BLaER1 treated with 17β-estradiol and CSF1 and Interleukin-3, amounts not matched to agents 10 nM and 100 nM (cell line): ENCODE data around the gene CDH4.

Source experiments
- H3K27ac ChIP-seq, 11 experiments: shearing (Covaris generic); formaldehyde crosslinking; 2 replicates each; pipeline ENCODE4 v1.8.1; 2022
- H3K27me3 ChIP-seq, 11 experiments: shearing (Covaris generic); formaldehyde crosslinking; 2 replicates each; pipeline ENCODE4 v1.8.1; 2022
- H3K36me3 ChIP-seq, 11 experiments: shearing (Covaris generic); formaldehyde crosslinking; 2 replicates each; pipeline ENCODE4 v1.8.1; 2022
- H3K4me1 ChIP-seq, 10 experiments: shearing (Covaris generic); formaldehyde crosslinking; 2 replicates each; pipeline ENCODE4 v1.8.1; 2022
- H3K4me2 ChIP-seq, 11 experiments: shearing (Covaris generic); formaldehyde crosslinking; 2 replicates each; pipeline ENCODE4 v1.8.1; 2022
- H3K4me3 ChIP-seq, 10 experiments: shearing (Covaris generic); formaldehyde crosslinking; 2 replicates each; pipeline ENCODE4 v1.8.1; 2022
- H3K9ac ChIP-seq, 11 experiments: shearing (Covaris generic); formaldehyde crosslinking; 2 replicates each; pipeline ENCODE4 v1.8.1; 2022
- H3K9me3 ChIP-seq, 11 experiments: shearing (Covaris generic); formaldehyde crosslinking; replicated peaks in 1 of 11; 2 replicates each; pipeline ENCODE4 v1.8.1; 2022
- H4K20me1 ChIP-seq, 11 experiments: shearing (Covaris generic); formaldehyde crosslinking; 2 replicates each; pipeline ENCODE4 v1.8.1; 2022
- Cebpa-rat ChIP-seq, 11 experiments: shearing (Covaris generic); IDR thresholded peaks; 2 replicates each; pipeline ENCODE4 v1.8.1; 2022

Gene CDH4

DNA sequence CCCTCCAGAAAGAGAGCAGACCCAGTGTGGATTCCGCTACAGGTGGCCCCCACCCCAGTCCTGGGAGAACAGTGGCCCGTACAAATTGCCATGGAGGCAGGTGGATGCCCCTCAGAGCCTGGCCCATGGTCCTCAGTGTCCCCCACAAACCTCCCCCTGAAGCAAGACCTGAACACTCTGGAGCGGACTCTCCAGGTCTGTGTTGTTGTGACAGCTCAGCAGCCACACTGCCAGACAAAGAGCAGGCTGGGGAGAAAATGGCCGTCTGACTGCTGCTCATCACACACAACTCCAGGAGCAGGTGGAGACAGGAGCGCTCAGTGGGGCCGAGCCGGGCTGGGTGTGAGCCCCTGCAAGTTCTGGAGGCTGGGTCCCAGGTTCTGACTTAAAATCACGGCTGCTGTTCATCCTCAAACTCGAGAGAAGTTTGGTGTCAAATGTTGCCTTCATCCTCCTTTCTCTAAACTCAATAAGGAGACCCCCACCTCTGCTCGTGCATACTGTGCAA lies 241.8 kb downstream of the CDH4 start:
- Histone ChIP-seq H3K27ac (no peak overlapping the region), H3K4me1 (peaks cover 0 to 47% (median 31%) of the 10 kb centered on the region in 10 experiments; a peak in 14 of 20 replicates), H3K27me3 (no peaks in the 10 kb centered on the region), H3K9ac (no peak overlapping the region), H3K36me3 (no peaks in the 10 kb centered on the region), H3K9me3 (peaks cover 0 to 27% (median 16%) of the 10 kb centered on the region in 11 experiments; a peak in 9 of 22 replicates), H4K20me1 (no peaks in the 10 kb centered on the region), H3K4me3 (no peak overlapping the region), H3K4me2 (0 out of 22 replicates have a peak overlapping the region, but pooled peaks of 2 of the 11 experiments have one; percentile 2 to 8)
- no peak for TF ChIP-seq Cebpa-rat (IDR thresholded peaks at IDR 0.05)

DNA sequence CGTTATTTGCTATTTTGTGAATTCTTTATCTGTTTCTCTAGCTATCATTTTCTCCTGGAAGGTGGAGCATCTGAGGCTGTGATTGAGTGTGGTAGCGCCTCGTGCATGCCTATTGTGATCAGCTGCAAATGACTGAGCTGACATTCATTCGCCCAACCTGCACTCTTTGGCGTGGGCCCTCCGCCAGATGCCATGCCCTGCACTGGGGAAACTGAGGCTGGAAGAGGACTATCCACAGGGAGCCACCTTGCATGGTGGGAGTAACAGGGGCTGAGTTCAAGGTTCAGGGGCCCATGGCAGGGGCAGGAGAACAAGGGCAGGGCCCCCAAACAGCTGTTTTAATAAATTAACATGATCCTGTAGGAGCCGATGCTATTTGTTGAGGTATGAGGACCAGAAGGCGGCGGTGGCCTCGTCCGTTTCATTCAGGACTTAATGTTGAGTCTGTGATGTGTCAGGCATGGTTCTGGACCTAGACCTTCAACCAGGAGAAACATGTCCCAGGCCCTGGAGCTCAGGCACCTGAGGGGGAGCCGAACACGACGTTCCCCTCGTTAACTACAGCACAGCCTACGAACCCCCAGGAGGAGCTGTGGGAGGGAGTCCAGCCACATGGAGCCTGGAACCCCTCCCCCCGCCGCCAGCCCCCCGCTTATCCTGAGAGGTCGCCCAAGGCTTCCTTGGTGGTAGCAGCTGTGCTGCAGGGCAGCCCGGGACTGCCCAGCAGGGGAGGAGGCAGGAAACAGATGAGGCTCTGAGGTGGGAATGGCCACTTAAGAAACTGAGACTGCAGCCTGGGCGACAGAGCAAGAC lies 242.9 kb downstream of the CDH4 start:
- peaks cover 0 to 27% (median 16%) of the 10 kb centered on the region in 11 experiments; a peak in 9 of 22 replicates for H3K9me3 ChIP-seq
- no peaks in the 10 kb centered on the region for H3K27me3 ChIP-seq
- no peaks in the 10 kb centered on the region for H3K36me3 ChIP-seq
- H3K27ac ChIP-seq, result no peak overlapping the region
- H4K20me1 ChIP-seq, result no peaks in the 10 kb centered on the region
- H3K9ac ChIP-seq, result 0 out of 22 replicates have a peak overlapping the region, but pooled peaks of 1 of the 11 experiments have one; percentile 7
- peak overlapping the region in 8 of 11 experiments; percentile 15 to 81 (median 64); a peak in 13 of 22 replicates for H3K4me2 ChIP-seq
- no peak overlapping the region for H3K4me3 ChIP-seq
- peaks cover 0 to 58% (median 43%) of the 10 kb centered on the region in 10 experiments; a peak in 15 of 20 replicates for H3K4me1 ChIP-seq
- TF ChIP-seq Cebpa-rat (IDR thresholded peaks at IDR 0.05), result no peak

DNA sequence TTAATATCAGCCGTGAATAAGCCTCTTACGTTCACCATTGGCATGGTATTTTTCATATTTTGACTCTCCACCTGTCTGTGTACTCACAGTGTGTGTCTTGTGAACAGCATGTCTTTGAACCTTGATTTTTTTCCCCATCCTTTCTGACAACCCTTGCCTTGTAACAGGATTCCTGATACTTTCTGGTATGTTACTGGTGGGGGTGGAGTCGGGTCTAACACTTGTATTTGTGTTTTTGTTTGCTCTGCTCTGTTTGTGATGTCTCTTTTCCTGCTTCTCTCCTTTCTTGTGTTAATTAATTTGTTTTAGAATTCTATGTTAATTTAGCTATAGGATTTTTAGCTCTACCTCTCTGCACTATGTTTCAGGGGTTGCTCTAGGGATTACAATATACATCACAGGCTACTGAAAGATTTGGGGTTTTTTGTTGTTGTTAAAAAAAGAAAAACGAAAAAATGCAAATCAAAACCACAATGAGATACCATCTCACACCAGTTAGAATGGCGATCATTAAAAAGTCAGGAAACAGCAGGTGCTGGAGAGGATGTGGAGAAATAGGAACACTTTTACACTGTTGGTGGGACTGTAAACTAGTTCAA lies 245.1 kb downstream of the CDH4 start:
- H3K4me2 ChIP-seq, result peak overlapping the region in 8 of 11 experiments; percentile 12 to 81 (median 64); a peak in 14 of 22 replicates
- no peak overlapping the region for H3K27ac ChIP-seq
- H3K27me3 ChIP-seq, result no peaks in the 10 kb centered on the region

DNA sequence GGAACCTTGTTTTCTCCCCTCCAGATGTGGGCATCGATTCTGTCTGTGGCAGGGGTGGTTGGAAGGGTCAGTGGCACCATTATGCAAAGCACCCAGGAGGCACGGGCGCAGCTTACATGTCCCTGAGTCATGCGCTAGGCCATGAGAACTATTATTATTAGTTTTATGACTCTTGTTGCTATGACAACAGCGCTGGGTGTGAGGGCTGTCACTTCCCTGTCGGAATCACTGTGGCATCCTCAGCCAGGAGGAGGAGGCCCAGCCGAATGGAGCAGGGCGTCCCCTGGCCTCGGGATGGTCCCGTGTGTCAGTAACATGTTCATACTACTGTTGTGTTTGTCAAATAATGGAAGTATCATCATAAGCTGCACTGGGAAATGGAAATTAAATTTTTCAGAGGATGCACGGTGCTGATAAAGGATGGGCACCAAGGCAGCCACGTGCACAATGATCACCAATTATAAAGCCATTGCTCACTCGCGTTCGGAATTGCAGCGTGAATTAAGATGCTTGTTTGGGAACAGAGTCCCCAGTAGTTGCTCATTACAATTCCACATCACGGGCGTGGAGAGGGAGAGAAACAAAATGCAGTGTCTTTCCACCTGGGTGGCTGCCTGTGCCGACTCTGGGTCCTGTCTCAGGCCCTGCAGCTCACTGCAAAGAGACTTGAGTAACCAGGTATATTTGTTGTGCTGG lies 247.9 kb downstream of the CDH4 start:
- Histone ChIP-seq H3K4me3 (no peak overlapping the region), H3K36me3 (no peaks in the 10 kb centered on the region), H3K4me1 (peaks cover 5 to 82% (median 63%) of the 10 kb centered on the region in 10 experiments; a peak in 16 of 20 replicates), H3K9ac (no peak overlapping the region), H3K4me2 (peak overlapping the region in 8 of 11 experiments; percentile 16 to 68 (median 54); a peak in 15 of 22 replicates), H3K27me3 (no peaks in the 10 kb centered on the region), H3K9me3 (no peaks in the 10 kb centered on the region), H3K27ac (no peak overlapping the region), H4K20me1 (no peaks in the 10 kb centered on the region)
- no peak for TF ChIP-seq Cebpa-rat (IDR thresholded peaks at IDR 0.05)

More for the DNA sequence above, 245.1 kb downstream of the CDH4 start:
- TF ChIP-seq Cebpa-rat (IDR thresholded peaks at IDR 0.05), result no peak
- Histone ChIP-seq H3K36me3 (no peaks in the 10 kb centered on the region), H3K4me1 (peaks cover 5 to 79% (median 59%) of the 10 kb centered on the region in 10 experiments; a peak in 16 of 20 replicates), H3K9ac (no peak overlapping the region), H3K4me3 (no peak overlapping the region), H3K9me3 (peaks cover 0 to 17% (median 8%) of the 10 kb centered on the region in 11 experiments; a peak in 9 of 22 replicates), H4K20me1 (no peaks in the 10 kb centered on the region)

DNA sequence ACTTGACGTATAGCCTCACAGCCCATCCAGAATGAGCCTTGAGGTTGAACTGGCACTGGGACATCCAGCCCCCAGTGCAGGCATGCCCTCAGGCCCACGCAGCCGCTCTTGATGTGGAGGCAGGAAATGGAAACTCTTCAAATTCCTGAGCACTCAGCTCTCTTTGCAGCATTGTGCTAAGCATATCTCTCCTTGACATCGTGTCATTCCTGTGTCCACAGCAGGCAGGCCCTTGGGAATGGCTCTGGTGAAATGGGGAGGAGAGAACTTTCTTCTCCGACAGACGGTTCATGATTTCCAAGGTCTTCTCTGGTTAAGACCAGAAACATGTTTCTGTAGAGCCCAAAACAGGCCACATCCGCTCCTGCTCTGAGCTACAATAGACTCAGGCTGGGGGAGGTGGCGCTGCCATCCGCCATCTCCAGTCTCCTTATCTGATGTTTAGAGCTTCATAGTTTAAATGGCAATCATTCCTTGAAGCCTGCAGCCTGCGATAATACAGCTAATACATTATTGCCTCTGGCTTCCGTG lies 248.8 kb downstream of the CDH4 start:
- no peak for TF ChIP-seq Cebpa-rat (IDR thresholded peaks at IDR 0.05)
- no peaks in the 10 kb centered on the region for H3K9me3 ChIP-seq
- peak overlapping the region; percentile 16 to 68 (median 39); a peak in 18 of 22 replicates for H3K4me2 ChIP-seq
- H4K20me1 ChIP-seq, result no peaks in the 10 kb centered on the region
- H3K27ac ChIP-seq, result no peak overlapping the region
- no peaks in the 10 kb centered on the region for H3K36me3 ChIP-seq
- H3K4me3 ChIP-seq, result no peak overlapping the region
- no peaks in the 10 kb centered on the region for H3K27me3 ChIP-seq
- H3K9ac ChIP-seq, result no peak overlapping the region
- peaks cover 5 to 74% (median 54%) of the 10 kb centered on the region in 10 experiments; a peak in 16 of 20 replicates for H3K4me1 ChIP-seq

DNA sequence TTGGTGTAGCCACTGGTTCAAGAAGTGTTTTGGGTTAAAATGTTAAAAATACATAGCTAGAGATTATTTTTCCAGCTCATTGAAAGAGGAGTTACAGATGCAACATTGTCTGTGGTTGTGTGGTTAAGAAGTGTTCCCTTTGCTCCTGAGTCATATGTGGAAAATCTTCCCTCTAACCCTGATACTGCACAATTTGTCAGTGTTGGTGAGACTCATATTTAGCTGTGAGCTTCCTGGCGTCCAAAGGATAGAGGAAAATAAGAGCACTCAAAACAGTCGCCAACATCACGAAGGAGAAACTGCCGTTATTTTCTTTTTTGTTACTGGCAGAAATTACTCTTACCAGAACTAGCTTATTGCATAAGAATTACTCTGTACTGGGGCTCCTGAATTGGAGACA lies 250.4 kb downstream of the CDH4 start:
- 0 out of 22 replicates have a peak overlapping the region, but pooled peaks of 2 of the 11 experiments have one; percentile 1 to 14 for H3K4me2 ChIP-seq
- no peak for TF ChIP-seq Cebpa-rat (IDR thresholded peaks at IDR 0.05)
- H3K27ac ChIP-seq, result no peak overlapping the region
- peaks cover 5 to 69% (median 43%) of the 10 kb centered on the region in 10 experiments; a peak in 16 of 20 replicates for H3K4me1 ChIP-seq
- H3K4me3 ChIP-seq, result no peak overlapping the region
- no peak overlapping the region for H3K9ac ChIP-seq
- H4K20me1 ChIP-seq, result no peaks in the 10 kb centered on the region
- no peaks in the 10 kb centered on the region for H3K36me3 ChIP-seq
- no peaks in the 10 kb centered on the region for H3K27me3 ChIP-seq
- H3K9me3 ChIP-seq, result no peaks in the 10 kb centered on the region

- no peak overlapping the region for H3K4me2 ChIP-seq
- peaks cover 5 to 65% (median 42%) of the 10 kb centered on the region in 10 experiments; a peak in 16 of 20 replicates for H3K4me1 ChIP-seq
- H3K36me3 ChIP-seq, result no peaks in the 10 kb centered on the region
- H4K20me1 ChIP-seq, result no peaks in the 10 kb centered on the region
- TF ChIP-seq Cebpa-rat (IDR thresholded peaks at IDR 0.05), result no peak
- no peak overlapping the region for H3K4me3 ChIP-seq
- no peaks in the 10 kb centered on the region for H3K27me3 ChIP-seq
- H3K9ac ChIP-seq, result no peak overlapping the region
- H3K9me3 ChIP-seq, result no peaks in the 10 kb centered on the region
- H3K27ac ChIP-seq, result no peak overlapping the region
Observed at GRCh38 chr20:61503106-61503505, 251.0 kb downstream of the CDH4 start.

GRCh38 chr20:61505508-61505907 lies 253.4 kb downstream of the CDH4 start:
- no peak for TF ChIP-seq Cebpa-rat (IDR thresholded peaks at IDR 0.05)
- Histone ChIP-seq H3K36me3 (no peaks in the 10 kb centered on the region), H3K4me2 (no peak overlapping the region), H3K4me1 (peaks cover 5 to 53% (median 25%) of the 10 kb centered on the region in 10 experiments; a peak in 16 of 20 replicates), H3K27ac (no peak overlapping the region), H3K9ac (no peak overlapping the region), H4K20me1 (no peaks in the 10 kb centered on the region), H3K27me3 (no peaks in the 10 kb centered on the region), H3K9me3 (no peaks in the 10 kb centered on the region), H3K4me3 (no peak overlapping the region)
